Natural killer cell (primary cell): Measurements from ENCODE around the gene GCH1. TPM values are rescaled to one million over a fixed set of nuclear protein-coding genes. Genes with fewer than 3 reads are reported as not detected.

Experiments
- ATAC-seq, 3 donors: fragments of 150-1000 bp in 2 of 3; fragments of 200-7000 bp in 1 of 3; cut with Tn5 transposase; 1 replicate in 1 of 3; 2 replicates in 2 of 3; pipeline ENCODE4 v1.10.0; 2021; ENCODE audit warnings: mild to moderate bottlenecking in 2 of 3, moderate library complexity in 2 of 3
- DNase-seq, 2 donors: peaks; one replicate each; pipeline versions ENCODE4 v3.0.0 to v3.0.0-alpha.2; 2013 to 2021; ENCODE audit warnings: mixed read lengths in 1 of 2
- H3K27ac ChIP-seq: one replicate; pipeline ENCODE4 v1.5.1; 2013; ENCODE audit warnings: mild to moderate bottlenecking, low read length
- H3K27me3 ChIP-seq: one replicate; pipeline ENCODE4 v1.6.1; 2013; ENCODE audit warnings: low read length; ENCODE audit not compliant: control insufficient read depth, insufficient read depth
- H3K36me3 ChIP-seq: one replicate; pipeline ENCODE4 v1.6.1; 2013; ENCODE audit warnings: low read length; ENCODE audit not compliant: control insufficient read depth, insufficient read depth
- H3K4me1 ChIP-seq: one replicate; pipeline ENCODE4 v1.6.1; 2013; ENCODE audit warnings: low read length; ENCODE audit not compliant: control insufficient read depth, insufficient read depth
- H3K4me3 ChIP-seq: one replicate; pipeline ENCODE4 v1.5.1; 2013; ENCODE audit warnings: low read length
- H3K9me3 ChIP-seq: one replicate; pipeline ENCODE4 v1.6.1; 2013; ENCODE audit warnings: low read length; ENCODE audit not compliant: control insufficient read depth, insufficient read depth
- H3K27ac Mint-ChIP-seq, 2 donors: one replicate each; pipeline ENCODE4 v1.8.0; 2022; ENCODE audit warnings: mild to moderate bottlenecking in 2 of 2, mixed read lengths in 2 of 2, moderate library complexity in 1 of 2
- H3K27me3 Mint-ChIP-seq, 2 donors: one replicate each; pipeline ENCODE4 v1.8.0; 2022; ENCODE audit warnings: low read depth in 2 of 2, mixed read lengths in 2 of 2
- H3K36me3 Mint-ChIP-seq: one replicate; pipeline ENCODE4 v1.8.0; 2022; ENCODE audit warnings: mixed read lengths
- H3K4me1 Mint-ChIP-seq, 2 donors: one replicate each; pipeline ENCODE4 v1.8.0; 2022; ENCODE audit warnings: mixed read lengths in 2 of 2
- H3K4me3 Mint-ChIP-seq: one replicate; pipeline ENCODE4 v1.8.0; 2022; ENCODE audit warnings: mild to moderate bottlenecking, moderate library complexity, mixed read lengths
- H3K9me3 Mint-ChIP-seq, 2 donors: one replicate each; pipeline ENCODE4 v1.8.0; 2022; ENCODE audit warnings: mixed read lengths in 2 of 2
- CTCF ChIP-seq: fragments of 200-600 bp; IDR thresholded peaks from one replicate; pipeline ENCODE4 v1.8.0; 2022; ENCODE audit warnings: antibody characterized with exemption
- WGBS: methylation state at CpG from one replicate; pipeline ENCODE4 v1.1.7; 2013; ENCODE audit warnings: missing lambda C conversion rate; ENCODE audit not compliant: insufficient coverage; 5-methylcytosine and 5-hydroxymethylcytosine counted together
- intact Hi-C: fragments of 100-400 bp; cut with micrococcal nuclease; formaldehyde crosslinking; loops from one replicate; pipeline ENCODE4 v1.14.2; 2022
- total RNA-seq, 4 donors: library from RNA; stranded (reverse); fragments of 120-200 nt in 1 of 4; gene quantifications; one replicate each; pipeline versions ENCODE4 v1.2.3 to v1.2.4, GENCODE V29; 2013 to 2022

The GCH1 gene
- total RNA-seq, 3 donors from 2014 or later (not counting 1 experiment from before 2014, with no cell fraction given): 51.7 to 71.5 (median 52.6) TPM

DNA sequence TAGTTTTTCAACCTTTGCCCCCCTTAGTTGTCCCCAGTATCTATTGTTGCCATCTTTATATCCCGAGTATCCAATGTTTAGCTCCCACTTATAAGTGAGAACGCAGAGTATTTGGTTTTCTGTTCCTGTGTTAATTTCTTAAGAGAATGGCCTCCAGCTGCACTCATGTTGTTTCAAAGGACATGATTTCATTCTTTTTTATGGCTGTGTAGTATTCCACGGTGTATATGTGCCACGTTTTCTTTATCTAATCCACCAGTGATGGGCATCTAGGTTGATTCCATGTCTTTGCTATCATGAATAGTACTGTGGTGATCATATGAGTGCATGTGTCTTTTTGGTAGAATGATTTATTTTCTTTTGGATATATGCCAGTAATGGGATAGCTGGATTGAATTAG is 72.0 kb downstream of the GCH1 start:
- intact Hi-C loops: no loop called here
- no peaks in the 10 kb centered on the region for H3K4me1 ChIP-seq
- no peak overlapping the region for H3K4me3 ChIP-seq
- no peak overlapping the region for H3K27ac Mint-ChIP-seq
- H3K27me3 Mint-ChIP-seq: no peaks in the 10 kb centered on the region
- no peak overlapping the region for H3K27ac ChIP-seq
- no peak overlapping the region for H3K4me3 Mint-ChIP-seq
- no peaks in the 10 kb centered on the region for H3K36me3 ChIP-seq
- no peak for DNase-seq
- WGBS: 98% methylated on average over 4 of the region's 4 CpGs
- TF ChIP-seq CTCF: no peak
- no peaks in the 10 kb centered on the region for H3K4me1 Mint-ChIP-seq
- peaks cover 0 to 5% of the 10 kb centered on the region in 2 donors for H3K9me3 Mint-ChIP-seq
- peaks cover 3% of the 10 kb centered on the region for H3K9me3 ChIP-seq
- no peaks in the 10 kb centered on the region for H3K36me3 Mint-ChIP-seq
- H3K27me3 ChIP-seq: no peaks in the 10 kb centered on the region
- no peak for ATAC-seq

DNA sequence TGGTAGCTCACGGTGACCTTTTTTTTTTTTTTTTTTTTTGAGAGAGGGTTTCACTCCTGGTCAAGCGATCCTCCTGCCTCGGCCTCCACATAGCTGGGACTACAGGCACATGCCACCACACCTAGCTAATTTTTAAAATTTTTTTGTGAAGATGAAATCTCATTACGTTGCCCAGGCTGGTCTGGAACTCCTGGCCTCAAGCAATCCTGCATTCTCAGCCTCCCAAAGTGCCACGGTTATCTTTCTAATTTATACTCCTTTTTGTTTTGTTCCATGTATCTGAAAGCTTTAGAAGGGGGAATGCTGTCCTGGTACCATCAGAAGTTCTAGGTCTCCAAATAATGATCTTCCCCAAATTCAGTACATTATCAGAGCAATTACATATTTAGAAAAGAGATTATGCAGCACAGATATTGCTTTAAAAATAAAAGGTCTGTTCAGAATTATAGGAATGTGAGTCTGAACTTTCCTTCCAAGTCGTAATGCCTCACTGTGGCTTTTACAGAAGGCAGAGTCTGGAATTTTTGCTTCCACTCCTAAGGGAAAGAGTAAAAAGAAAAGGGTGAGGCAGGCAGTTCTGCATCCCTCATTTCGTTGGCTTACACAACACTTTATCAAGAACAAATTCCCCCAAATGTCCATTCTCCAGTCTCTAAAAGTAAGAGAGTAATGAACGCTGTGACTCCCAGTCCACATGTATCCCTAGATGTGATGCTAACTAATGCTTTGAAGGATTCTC is 73.0 kb downstream of the GCH1 start:
- Mint-ChIP-seq H3K36me3 (no peaks in the 10 kb centered on the region), H3K4me3 (no peak overlapping the region), H3K27ac (no peak overlapping the region), H3K27me3 (no peaks in the 10 kb centered on the region), H3K4me1 (no peaks in the 10 kb centered on the region), H3K9me3 (peaks cover 0 to 7% of the 10 kb centered on the region in 2 donors)
- Histone ChIP-seq H3K27ac (no peak overlapping the region), H3K9me3 (peaks cover 3% of the 10 kb centered on the region), H3K4me3 (no peak overlapping the region), H3K4me1 (no peaks in the 10 kb centered on the region), H3K27me3 (no peaks in the 10 kb centered on the region), H3K36me3 (no peaks in the 10 kb centered on the region)
- DNase-seq (no peak), ATAC-seq (no peak)
- 98% methylated on average over 5 of the region's 8 CpGs for WGBS
- no peak for TF ChIP-seq CTCF
- intact Hi-C loops: no loop called here

GRCh38 chr14:54828037-54828436 is 74.6 kb downstream of the GCH1 start:
- H3K27me3 ChIP-seq: no peaks in the 10 kb centered on the region
- no peaks in the 10 kb centered on the region for H3K36me3 ChIP-seq
- H3K36me3 Mint-ChIP-seq: peaks cover 9% of the 10 kb centered on the region
- peaks cover 7% of the 10 kb centered on the region for H3K9me3 ChIP-seq
- ATAC-seq (no peak), DNase-seq (no peak)
- TF ChIP-seq CTCF: no peak
- H3K4me1 Mint-ChIP-seq: no peaks in the 10 kb centered on the region
- H3K4me3 Mint-ChIP-seq: no peak overlapping the region
- peaks cover 8 to 15% of the 10 kb centered on the region in 2 donors for H3K9me3 Mint-ChIP-seq
- H3K27me3 Mint-ChIP-seq: no peaks in the 10 kb centered on the region
- no peaks in the 10 kb centered on the region for H3K4me1 ChIP-seq
- WGBS: no CpG with 5 or more reads among the region's 1 CpG
- H3K27ac Mint-ChIP-seq: no peak overlapping the region
- no peak overlapping the region for H3K4me3 ChIP-seq
- no peak overlapping the region for H3K27ac ChIP-seq
- intact Hi-C loops: no loop called here
